Measurements from ENCODE around the gene UTP18.
"Not testable (repeated sequence)": the region's sequence is repeated elsewhere in the genome, so short reads cannot be mapped to it uniquely, and the experiment has no call there.

Gene UTP18

DNA sequence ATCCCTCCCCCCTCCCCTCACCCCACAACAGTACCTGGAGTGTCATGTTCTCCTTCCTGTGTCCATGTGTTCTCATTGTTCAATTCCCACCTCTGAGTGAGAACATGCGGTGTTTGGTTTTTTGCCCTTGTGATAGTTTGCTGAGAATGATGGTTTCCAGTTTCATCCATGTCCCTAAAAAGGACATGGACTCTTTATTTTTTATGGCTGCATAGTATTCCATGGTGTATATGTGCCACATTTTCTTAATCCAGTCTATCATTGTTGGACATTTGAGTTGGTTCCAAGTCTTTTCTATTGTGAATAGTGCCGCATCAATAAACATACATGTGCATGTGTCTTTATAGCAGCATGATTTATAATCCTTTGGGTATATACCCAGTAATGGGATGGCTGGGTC is 34.0 kb downstream of the UTP18 start:
- H3K4me1 ChIP-seq (ENCODE audit: insufficient read depth, low read length); H3K27ac ChIP-seq (ENCODE audit: low read depth, low read length): not testable (repeated sequence)
- peaks cover 27% of the 10 kb centered on the region for H3K36me3 ChIP-seq (ENCODE audit: insufficient read depth, low read length)

DNA sequence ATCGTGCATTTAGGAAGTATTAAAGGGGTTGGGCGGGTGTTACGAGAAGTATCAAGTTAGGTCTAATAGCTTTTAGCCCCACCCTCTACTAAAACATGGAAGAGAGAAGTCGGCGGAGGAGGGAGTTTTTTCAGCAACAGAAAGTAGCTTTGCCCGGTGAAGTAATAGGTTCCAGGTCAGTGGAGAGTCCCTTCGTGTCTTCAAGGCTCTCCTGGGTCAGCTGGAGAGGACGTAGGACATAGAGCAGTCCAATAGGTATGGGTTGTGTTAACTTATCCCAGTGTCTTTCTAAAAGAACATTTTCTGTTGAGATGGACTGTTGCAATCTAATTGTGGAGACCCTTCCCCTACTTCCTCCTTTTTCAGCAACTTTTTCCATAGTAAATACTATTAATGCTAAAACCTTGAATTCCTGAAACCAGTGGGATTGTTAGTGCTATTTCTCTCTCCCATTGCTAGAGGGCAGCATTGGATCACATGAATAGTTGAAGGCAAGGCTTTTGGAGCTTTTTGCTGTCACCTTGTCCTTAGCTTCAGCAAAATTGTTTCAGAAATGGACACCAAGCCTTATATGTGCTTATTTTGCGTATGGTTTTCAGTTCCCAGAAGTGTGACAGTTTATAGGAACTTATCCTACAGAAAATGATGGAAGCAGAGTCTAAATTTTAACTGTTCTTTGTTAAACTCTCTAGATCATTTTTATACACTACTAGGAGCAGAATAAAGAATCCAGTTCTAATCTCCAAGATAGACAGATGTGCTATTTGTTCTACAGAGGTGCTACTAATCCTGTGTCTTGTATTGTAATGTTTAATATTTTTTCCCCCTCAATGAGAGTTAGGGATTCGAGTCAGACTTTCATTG is 38.4 kb downstream of the UTP18 start:
- Histone ChIP-seq H3K4me3 (ENCODE audit: low read depth in 1 of 2, low read length in 2 of 2) (no peak overlapping the region), H3K9ac (ENCODE audit: low read length) (no peak overlapping the region), H3K9me3 (ENCODE audit: low read length) (no peaks in the 10 kb centered on the region), H3K4me1 (ENCODE audit: insufficient read depth, low read length) (no peaks in the 10 kb centered on the region), H3K27ac (ENCODE audit: low read depth, low read length) (no peak overlapping the region), H3K27me3 (ENCODE audit: control insufficient read depth in 1 of 2, insufficient read depth in 2 of 2, low read length in 2 of 2) (no peaks in the 10 kb centered on the region), H3K36me3 (ENCODE audit: insufficient read depth, low read length) (peaks cover 8% of the 10 kb centered on the region)

More for the DNA sequence above, 34.0 kb downstream of the UTP18 start:
- not testable (repeated sequence) for H3K9ac ChIP-seq (ENCODE audit: low read length); H3K4me3 ChIP-seq (ENCODE audit: low read depth in 1 of 2, low read length in 2 of 2); H3K9me3 ChIP-seq (ENCODE audit: low read length); H3K27me3 ChIP-seq (ENCODE audit: control insufficient read depth in 1 of 2, insufficient read depth in 2 of 2, low read length in 2 of 2)

DNA sequence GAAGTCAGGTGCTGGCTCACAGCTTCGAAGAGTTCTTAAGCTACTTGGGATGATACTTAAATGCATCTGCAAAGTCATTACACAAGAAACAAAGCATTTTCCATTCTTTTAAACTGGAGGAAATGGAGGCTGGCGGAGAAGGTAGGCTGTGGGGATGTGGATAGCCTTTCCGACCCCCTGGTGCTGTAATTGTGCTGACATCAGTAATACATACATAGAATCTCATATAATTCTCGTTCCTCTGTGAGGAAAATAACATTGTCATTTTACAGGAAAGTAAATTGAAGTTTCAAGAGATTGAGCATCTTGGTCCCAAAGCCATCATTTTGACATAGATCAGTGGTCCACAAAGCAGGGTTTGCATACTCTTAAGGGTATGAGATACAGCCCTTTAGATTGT is 39.5 kb downstream of the UTP18 start:
- H3K9ac ChIP-seq (ENCODE audit: low read length): no peak overlapping the region
- no peaks in the 10 kb centered on the region for H3K9me3 ChIP-seq (ENCODE audit: low read length)
- peaks cover 8% of the 10 kb centered on the region for H3K36me3 ChIP-seq (ENCODE audit: insufficient read depth, low read length)
- H3K27me3 ChIP-seq (ENCODE audit: control insufficient read depth in 1 of 2, insufficient read depth in 2 of 2, low read length in 2 of 2): no peaks in the 10 kb centered on the region
- H3K4me1 ChIP-seq (ENCODE audit: insufficient read depth, low read length): no peaks in the 10 kb centered on the region
- no peak overlapping the region for H3K4me3 ChIP-seq (ENCODE audit: low read depth in 1 of 2, low read length in 2 of 2)
- H3K27ac ChIP-seq (ENCODE audit: low read depth, low read length): no peak overlapping the region

DNA sequence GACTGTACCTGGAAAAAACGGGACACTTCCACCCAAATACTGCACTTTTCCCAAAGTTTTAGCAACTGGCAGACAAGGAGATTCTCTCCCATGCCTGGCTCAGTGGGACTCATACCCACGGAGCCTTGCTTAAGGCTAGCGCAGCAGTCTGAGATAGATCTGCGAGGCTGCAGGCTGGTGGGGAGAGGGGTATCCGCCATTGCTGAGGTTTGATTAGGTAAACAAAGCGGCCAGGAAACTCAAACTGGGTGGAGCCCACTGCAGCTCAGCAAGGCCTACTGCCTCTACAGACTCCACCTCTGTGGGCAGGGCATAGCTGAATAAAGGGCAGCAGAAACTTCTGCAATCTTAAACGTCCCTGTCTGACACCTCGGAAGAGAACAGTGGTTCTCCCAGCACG is 44.8 kb downstream of the UTP18 start:
- Histone ChIP-seq H3K27ac (ENCODE audit: low read depth, low read length) (no peak overlapping the region), H3K4me1 (ENCODE audit: insufficient read depth, low read length) (no peaks in the 10 kb centered on the region), H3K36me3 (ENCODE audit: insufficient read depth, low read length) (no peaks in the 10 kb centered on the region), H3K27me3 (ENCODE audit: control insufficient read depth in 1 of 2, insufficient read depth in 2 of 2, low read length in 2 of 2) (no peaks in the 10 kb centered on the region), H3K9me3 (ENCODE audit: low read length) (no peaks in the 10 kb centered on the region), H3K9ac (ENCODE audit: low read length) (no peak overlapping the region), H3K4me3 (ENCODE audit: low read depth in 1 of 2, low read length in 2 of 2) (no peak overlapping the region)

DNA sequence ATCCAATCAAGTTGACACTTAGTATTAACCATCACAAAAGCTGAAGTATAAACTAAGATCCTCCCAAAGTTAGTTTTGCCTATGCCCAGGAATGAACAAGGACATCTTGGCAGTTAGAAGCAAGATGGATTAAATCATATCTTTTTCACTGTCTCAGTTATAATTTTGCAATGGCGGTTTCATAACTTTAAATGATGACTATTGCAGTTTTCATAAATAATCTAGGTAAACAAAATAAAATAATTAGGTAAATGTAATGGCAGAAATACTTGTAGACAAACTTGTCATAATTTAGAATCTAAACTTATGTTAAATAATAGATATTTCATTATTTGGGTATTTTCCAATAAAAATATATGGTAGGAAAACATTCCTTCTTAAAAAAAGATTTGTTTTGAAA is 51.7 kb downstream of the UTP18 start:
- not testable (repeated sequence) for H3K36me3 ChIP-seq (ENCODE audit: insufficient read depth, low read length); H3K27me3 ChIP-seq (ENCODE audit: control insufficient read depth in 1 of 2, insufficient read depth in 2 of 2, low read length in 2 of 2); H3K4me3 ChIP-seq (ENCODE audit: low read depth in 1 of 2, low read length in 2 of 2); H3K9me3 ChIP-seq (ENCODE audit: low read length); H3K4me1 ChIP-seq (ENCODE audit: insufficient read depth, low read length); H3K9ac ChIP-seq (ENCODE audit: low read length); H3K27ac ChIP-seq (ENCODE audit: low read depth, low read length)

DNA sequence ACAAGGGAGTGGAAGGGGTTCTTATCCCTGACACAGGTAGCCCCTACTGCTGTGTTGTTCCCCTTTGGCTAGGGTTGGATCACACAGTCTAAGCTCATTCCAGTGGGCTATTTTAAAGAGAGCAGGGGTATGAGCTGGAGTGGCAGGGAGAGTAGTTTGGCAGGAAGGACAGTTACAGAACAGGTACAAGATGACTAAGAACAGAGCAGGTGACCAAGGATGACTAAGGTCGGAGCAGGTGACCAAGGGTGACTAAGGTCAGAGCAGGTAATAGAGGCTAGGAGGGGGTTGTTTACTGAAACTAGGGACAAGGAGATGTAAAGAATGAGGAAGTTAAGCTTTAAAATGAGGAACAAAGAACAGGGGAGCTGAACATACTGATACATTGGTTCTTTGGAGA is 58.8 kb downstream of the UTP18 start:
- Histone ChIP-seq H3K27ac (ENCODE audit: low read depth, low read length) (no peak overlapping the region), H3K9me3 (ENCODE audit: low read length) (no peaks in the 10 kb centered on the region), H3K4me1 (ENCODE audit: insufficient read depth, low read length) (no peaks in the 10 kb centered on the region), H3K27me3 (ENCODE audit: control insufficient read depth in 1 of 2, insufficient read depth in 2 of 2, low read length in 2 of 2) (no peaks in the 10 kb centered on the region), H3K36me3 (ENCODE audit: insufficient read depth, low read length) (no peaks in the 10 kb centered on the region), H3K9ac (ENCODE audit: low read length) (no peak overlapping the region), H3K4me3 (ENCODE audit: low read depth in 1 of 2, low read length in 2 of 2) (no peak overlapping the region)

DNA sequence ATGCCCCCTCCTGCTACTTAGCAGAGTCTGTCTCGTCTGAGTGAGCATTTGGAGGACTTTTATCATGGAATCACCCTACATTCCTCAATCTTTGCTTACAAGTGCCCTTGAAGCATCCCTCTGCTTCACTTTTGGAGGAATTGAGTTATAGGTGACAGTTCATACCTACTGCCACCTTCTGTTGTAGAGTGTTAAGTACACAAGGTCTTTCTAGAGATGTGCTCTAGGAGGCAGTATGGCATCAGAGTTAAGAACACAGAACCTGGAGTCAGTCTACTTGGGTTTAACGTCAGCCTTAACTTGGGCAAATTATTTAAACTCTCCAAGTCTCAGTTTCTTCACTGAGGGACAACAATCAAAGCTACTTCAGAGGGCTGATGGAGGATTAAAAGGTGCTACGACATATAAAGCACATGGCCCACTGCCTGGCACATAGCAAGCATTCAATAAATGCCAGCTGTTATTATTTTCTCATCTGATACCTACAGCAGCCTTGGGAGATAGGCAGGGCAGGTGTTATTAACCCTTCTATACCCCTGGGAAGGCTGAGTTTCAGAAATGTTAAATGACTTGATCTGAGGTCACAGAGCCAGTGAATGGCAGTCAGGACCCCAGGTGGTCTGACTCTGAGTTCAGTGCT is 62.2 kb downstream of the UTP18 start:
- Histone ChIP-seq H3K27ac (ENCODE audit: low read depth, low read length) (no peak overlapping the region), H3K4me1 (ENCODE audit: insufficient read depth, low read length) (no peaks in the 10 kb centered on the region), H3K4me3 (ENCODE audit: low read depth in 1 of 2, low read length in 2 of 2) (no peak overlapping the region), H3K27me3 (ENCODE audit: control insufficient read depth in 1 of 2, insufficient read depth in 2 of 2, low read length in 2 of 2) (no peaks in the 10 kb centered on the region), H3K9ac (ENCODE audit: low read length) (no peak overlapping the region), H3K9me3 (ENCODE audit: low read length) (no peaks in the 10 kb centered on the region), H3K36me3 (ENCODE audit: insufficient read depth, low read length) (no peaks in the 10 kb centered on the region)

DNA sequence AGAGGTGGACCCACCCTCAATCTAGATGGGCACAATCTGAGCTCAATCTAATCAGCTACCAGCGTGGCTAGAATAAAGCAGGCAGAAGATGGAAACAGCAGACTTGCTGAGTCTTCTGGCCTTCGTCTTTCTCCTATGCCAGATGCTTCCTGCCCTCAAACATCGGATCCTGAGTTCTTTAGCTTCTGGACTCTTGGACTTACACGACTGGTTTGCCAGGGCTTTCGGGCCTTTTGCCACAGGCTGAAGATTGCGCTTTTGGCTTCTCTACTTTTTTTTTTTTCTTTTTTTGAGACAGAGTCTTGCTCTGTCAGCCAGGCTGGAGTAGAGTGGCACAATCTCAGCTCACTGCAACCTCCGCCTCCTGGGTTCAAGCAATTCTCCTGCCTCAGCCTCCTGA is 65.1 kb downstream of the UTP18 start:
- Histone ChIP-seq H3K9ac (ENCODE audit: low read length) (no peak overlapping the region), H3K4me3 (ENCODE audit: low read depth in 1 of 2, low read length in 2 of 2) (no peak overlapping the region), H3K4me1 (ENCODE audit: insufficient read depth, low read length) (no peaks in the 10 kb centered on the region), H3K27me3 (ENCODE audit: control insufficient read depth in 1 of 2, insufficient read depth in 2 of 2, low read length in 2 of 2) (no peaks in the 10 kb centered on the region), H3K9me3 (ENCODE audit: low read length) (no peaks in the 10 kb centered on the region), H3K36me3 (ENCODE audit: insufficient read depth, low read length) (no peaks in the 10 kb centered on the region), H3K27ac (ENCODE audit: low read depth, low read length) (no peak overlapping the region)

DNA sequence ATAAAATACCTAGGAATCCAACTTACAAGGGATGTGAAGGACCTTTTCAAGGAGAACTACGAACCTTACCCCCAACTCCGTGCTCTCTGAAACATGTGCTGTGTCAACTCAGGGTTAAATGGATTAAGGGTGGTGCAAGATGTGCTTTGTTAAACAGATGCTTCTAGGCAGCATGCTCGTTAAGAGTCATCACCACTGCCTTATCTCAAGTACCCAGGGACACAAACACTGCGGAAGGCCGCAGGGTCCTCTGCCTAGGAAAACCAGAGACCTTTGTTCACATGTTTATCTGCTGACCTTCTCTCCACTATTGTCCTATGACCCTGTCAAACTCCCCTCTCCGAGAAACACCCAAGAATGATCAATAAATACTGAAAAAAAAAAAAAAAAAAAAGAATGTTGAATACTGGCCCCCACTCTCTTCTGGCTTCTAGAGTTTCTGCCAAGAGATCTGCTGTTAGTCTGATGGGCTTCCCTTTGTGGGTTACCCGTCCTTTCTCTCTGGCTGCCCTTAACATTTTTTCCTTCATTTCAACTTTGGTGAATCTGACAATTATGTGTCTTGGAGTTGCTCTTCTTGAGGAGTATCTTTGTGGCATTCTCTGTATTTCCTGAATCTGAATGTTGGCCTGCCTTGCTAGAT is 70.6 kb downstream of the UTP18 start:
- not testable (repeated sequence) for H3K4me3 ChIP-seq (ENCODE audit: low read depth in 1 of 2, low read length in 2 of 2); H3K36me3 ChIP-seq (ENCODE audit: insufficient read depth, low read length); H3K9me3 ChIP-seq (ENCODE audit: low read length); H3K27ac ChIP-seq (ENCODE audit: low read depth, low read length); H3K27me3 ChIP-seq (ENCODE audit: control insufficient read depth in 1 of 2, insufficient read depth in 2 of 2, low read length in 2 of 2); H3K9ac ChIP-seq (ENCODE audit: low read length); H3K4me1 ChIP-seq (ENCODE audit: insufficient read depth, low read length)

DNA sequence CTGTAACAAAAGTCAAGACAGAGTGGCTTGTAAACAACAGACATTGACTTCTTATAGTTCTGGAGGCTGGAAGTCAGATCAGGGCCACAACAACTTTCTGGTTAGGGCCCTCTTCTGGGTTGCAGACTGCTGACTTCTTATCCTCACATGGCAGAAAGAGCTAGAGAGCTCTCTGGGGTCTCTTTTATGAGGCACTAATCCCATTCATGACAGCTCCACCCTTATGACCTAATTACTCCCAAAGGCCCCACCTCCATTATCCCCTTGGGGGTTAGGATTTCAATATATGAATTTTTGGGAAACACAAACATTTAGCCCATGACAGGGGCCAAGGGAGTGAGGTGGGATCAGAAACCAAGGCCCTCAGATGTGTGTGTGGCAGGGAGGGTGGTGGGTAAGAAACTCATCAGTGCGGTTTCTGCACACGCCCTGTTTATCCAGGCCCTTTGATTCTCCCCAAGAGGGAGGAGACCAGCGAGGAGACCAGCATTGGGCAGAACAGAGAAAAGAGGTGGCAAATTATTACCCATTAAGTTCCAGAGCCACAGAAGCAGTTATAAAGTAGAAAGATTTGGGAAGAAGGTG is 74.8 kb downstream of the UTP18 start:
- Histone ChIP-seq H3K9ac (ENCODE audit: low read length) (no peak overlapping the region), H3K27ac (ENCODE audit: low read depth, low read length) (no peak overlapping the region), H3K27me3 (ENCODE audit: control insufficient read depth in 1 of 2, insufficient read depth in 2 of 2, low read length in 2 of 2) (no peaks in the 10 kb centered on the region), H3K4me3 (ENCODE audit: low read depth in 1 of 2, low read length in 2 of 2) (no peak overlapping the region), H3K9me3 (ENCODE audit: low read length) (no peaks in the 10 kb centered on the region), H3K4me1 (ENCODE audit: insufficient read depth, low read length) (no peaks in the 10 kb centered on the region), H3K36me3 (ENCODE audit: insufficient read depth, low read length) (no peaks in the 10 kb centered on the region)

DNA sequence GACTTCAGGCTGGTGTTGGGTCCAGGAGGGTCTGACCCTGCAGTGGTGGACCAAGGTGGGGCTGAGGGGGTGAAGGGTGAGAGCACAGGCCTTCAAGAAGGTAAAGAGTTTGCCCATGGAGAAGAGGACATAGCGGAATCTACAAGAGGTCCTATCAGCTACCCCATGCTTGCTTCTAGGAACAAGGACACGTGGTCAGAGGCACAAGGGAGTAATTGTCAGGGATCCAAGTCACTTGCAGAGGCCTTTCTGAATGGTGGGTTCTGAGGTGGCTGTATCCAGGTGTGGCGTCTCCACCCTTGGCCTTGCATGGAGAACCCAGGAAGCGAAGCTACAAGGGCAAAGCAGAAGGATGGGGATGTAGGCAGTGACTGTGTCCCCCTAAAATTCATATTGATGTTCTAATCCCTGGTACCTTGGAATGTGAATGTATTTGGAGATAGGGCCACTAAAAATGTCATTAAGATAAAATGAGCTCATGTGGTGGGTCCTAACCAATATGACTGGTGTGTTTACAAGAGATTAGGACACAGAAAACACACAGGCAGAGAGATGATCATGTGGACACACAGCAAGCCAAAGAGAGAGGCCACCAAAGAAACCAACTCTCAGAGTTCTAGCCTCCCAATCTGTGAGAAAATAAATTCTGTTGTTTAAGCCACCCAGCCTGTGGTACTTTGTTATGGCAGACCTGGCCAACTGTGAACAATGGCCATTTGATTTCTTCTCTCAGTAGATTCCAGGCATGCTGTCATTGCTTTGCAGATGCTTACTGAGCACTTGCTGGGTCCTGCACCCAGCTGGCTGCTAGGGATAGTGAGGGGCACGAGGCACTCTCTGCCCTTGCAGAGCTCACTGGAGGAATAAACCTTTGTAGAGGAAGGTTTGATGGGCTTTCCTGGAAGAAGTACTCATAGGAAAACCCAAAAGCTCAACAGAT is 75.8 kb downstream of the UTP18 start:
- H3K4me1 ChIP-seq (ENCODE audit: insufficient read depth, low read length): no peaks in the 10 kb centered on the region
- no peak overlapping the region for H3K4me3 ChIP-seq (ENCODE audit: low read depth in 1 of 2, low read length in 2 of 2)
- no peaks in the 10 kb centered on the region for H3K36me3 ChIP-seq (ENCODE audit: insufficient read depth, low read length)
- no peaks in the 10 kb centered on the region for H3K9me3 ChIP-seq (ENCODE audit: low read length)
- H3K27me3 ChIP-seq (ENCODE audit: control insufficient read depth in 1 of 2, insufficient read depth in 2 of 2, low read length in 2 of 2): no peaks in the 10 kb centered on the region
- H3K27ac ChIP-seq (ENCODE audit: low read depth, low read length): no peak overlapping the region
- H3K9ac ChIP-seq (ENCODE audit: low read length): no peak overlapping the region
